Measurements from ENCODE around the gene GCGR.
A peak's percentile ranks its signal among the peaks of the same experiment; 100 is the strongest.

Gene GCGR

GRCh38 chr17:81852237-81852636 lies 48.3 kb downstream of the GCGR start:
- DNase-seq: no peak

GRCh38 chr17:81854974-81855774 lies 51.2 kb downstream of the GCGR start:
- DNase-seq: no peak

GRCh38 chr17:81858170-81858966 lies 54.4 kb downstream of the GCGR start:
- DNase-seq: no peak

- no peak for DNase-seq
Measured at GRCh38 chr17:81858967-81859905, 55.3 kb downstream of the GCGR start.

- DNase-seq: no peak
Measured at GRCh38 chr17:81859906-81860755, 56.2 kb downstream of the GCGR start, which contains the start of gene P4HB. P4HB (minus strand) TSS chr17:81860535; CDS start chr17:81860471, 64 bp downstream.

GRCh38 chr17:81860756-81861568 lies 57.0 kb downstream of the GCGR start:
- peak; percentile 98 for DNase-seq

GRCh38 chr17:81863123-81863675 lies 59.2 kb downstream of the GCGR start:
- no peak for DNase-seq

All from activated CD4-positive, alpha-beta T cell treated with anti-CD3 and anti-CD28 coated beads, Interleukin-2, amount 50 U/mL, for 4 hours (primary cell).